GM19035 (cell line): ENCODE results near the gene BASP1.
A peak's percentile ranks its signal among the peaks of the same experiment; 100 is the strongest.
"Not testable (repeated sequence)": the region's sequence is repeated elsewhere in the genome, so short reads cannot be mapped to it uniquely, and the experiment has no call there.

Experiments used
- ATAC-seq: cut with Tn5 transposase; IDR thresholded peaks from one replicate; pipeline ENCODE4 v1.9.1; 2021; ENCODE audit not compliant: unreplicated experiment

Gene BASP1

GRCh38 chr5:17249029-17249634 lies 31.7 kb downstream of the BASP1 start:
- no peak for ATAC-seq

- ATAC-seq: not testable (repeated sequence)
Measured at GRCh38 chr5:17249841-17250240, 32.4 kb downstream of the BASP1 start.

GRCh38 chr5:17252543-17252942 lies 35.1 kb downstream of the BASP1 start:
- ATAC-seq: no peak

GRCh38 chr5:17255471-17256021 lies 38.1 kb downstream of the BASP1 start:
- ATAC-seq: peak; percentile 47

GRCh38 chr5:17256171-17256570 lies 38.7 kb downstream of the BASP1 start:
- no peak for ATAC-seq

- ATAC-seq: no peak
Measured at GRCh38 chr5:17256839-17257238, 39.4 kb downstream of the BASP1 start.

GRCh38 chr5:17257705-17258273 lies 40.4 kb downstream of the BASP1 start:
- peak; percentile 79 for ATAC-seq

- ATAC-seq: no peak
Measured at GRCh38 chr5:17258431-17258830, 41.0 kb downstream of the BASP1 start.

- not testable (repeated sequence) for ATAC-seq
Measured at GRCh38 chr5:17259012-17259411, 41.6 kb downstream of the BASP1 start.

GRCh38 chr5:17259630-17260257 lies 42.3 kb downstream of the BASP1 start:
- no peak for ATAC-seq

- ATAC-seq: no peak
Measured at GRCh38 chr5:17260549-17260948, 43.1 kb downstream of the BASP1 start.

- no peak for ATAC-seq
Measured at GRCh38 chr5:17261075-17261474, 43.6 kb downstream of the BASP1 start.

- ATAC-seq: no peak
Measured at GRCh38 chr5:17265041-17265440, 47.6 kb downstream of the BASP1 start.

GRCh38 chr5:17267106-17267505 lies 49.7 kb downstream of the BASP1 start:
- ATAC-seq: peak; percentile 72

GRCh38 chr5:17269201-17269600 lies 51.8 kb downstream of the BASP1 start:
- peak; percentile 49 for ATAC-seq

- ATAC-seq: no peak
Measured at GRCh38 chr5:17272111-17272510, 54.7 kb downstream of the BASP1 start.

- ATAC-seq: no peak
Measured at GRCh38 chr5:17275289-17276158, 58.1 kb downstream of the BASP1 start.

- ATAC-seq: peak; percentile 62
Measured at GRCh38 chr5:17276445-17276844, 59.0 kb downstream of the BASP1 start.

- ATAC-seq: peak; percentile 31
Measured at GRCh38 chr5:17277907-17278306, 60.5 kb downstream of the BASP1 start.

- no peak for ATAC-seq
Measured at GRCh38 chr5:17278931-17279330, 61.5 kb downstream of the BASP1 start.

- ATAC-seq: no peak
Measured at GRCh38 chr5:17279487-17279886, 62.1 kb downstream of the BASP1 start.
